Measurements from ENCODE around the gene DAB2IP. TPM values are rescaled to one million over a fixed set of nuclear protein-coding genes. Genes with fewer than 3 reads are reported as not detected.

Gene DAB2IP
- total RNA-seq, 2 donors from 2014 or later = 0.07 to 0.53 TPM

DNA sequence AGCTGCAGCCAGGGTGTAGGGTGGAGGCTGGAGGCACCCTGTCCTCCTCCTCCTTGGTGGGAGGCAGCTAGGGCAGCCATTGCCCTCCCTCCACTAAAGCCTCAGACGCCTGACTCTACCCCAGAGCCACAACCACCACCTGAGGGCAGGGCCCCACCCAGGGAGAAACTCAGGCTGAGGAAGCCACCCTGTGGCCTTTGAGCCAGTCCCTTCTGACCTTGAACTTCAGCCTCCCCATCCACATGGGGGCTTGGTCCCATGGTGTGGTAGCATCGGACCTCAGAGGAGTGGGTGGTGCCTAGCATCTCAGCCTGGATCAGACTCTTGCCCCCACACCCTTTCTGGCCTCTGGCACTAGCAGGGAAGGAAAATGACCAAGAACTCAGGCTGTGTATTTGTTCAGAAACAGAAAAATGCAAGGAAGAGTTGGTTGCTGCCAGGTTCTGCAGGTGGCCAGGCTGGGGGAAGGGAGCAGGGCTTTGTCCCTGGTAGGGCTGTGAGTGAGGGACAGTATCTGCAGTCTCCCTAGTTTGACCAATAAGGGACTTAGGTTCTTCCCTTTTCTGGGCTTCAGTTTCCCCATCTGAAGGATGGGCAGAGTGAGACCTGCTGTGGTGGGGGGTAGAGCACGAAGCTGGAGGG is 3.2 kb downstream of the DAB2IP start:
- no peak for DNase-seq (ENCODE audit: low spot score)
- ATAC-seq = peak in 1 of 2 donors; percentile 11
- H3K27me3 Mint-ChIP-seq = peaks cover 29 to 39% of the 10 kb centered on the region in 2 donors
- no peaks in the 10 kb centered on the region for H3K9me3 Mint-ChIP-seq
- H3K27ac Mint-ChIP-seq = no peak overlapping the region
- no peaks in the 10 kb centered on the region for H3K36me3 Mint-ChIP-seq
- no peak overlapping the region for H3K4me3 Mint-ChIP-seq
- H3K4me1 Mint-ChIP-seq (ENCODE audit: low read depth in 2 of 2) = peaks cover 0 to 12% of the 10 kb centered on the region in 2 donors

DNA sequence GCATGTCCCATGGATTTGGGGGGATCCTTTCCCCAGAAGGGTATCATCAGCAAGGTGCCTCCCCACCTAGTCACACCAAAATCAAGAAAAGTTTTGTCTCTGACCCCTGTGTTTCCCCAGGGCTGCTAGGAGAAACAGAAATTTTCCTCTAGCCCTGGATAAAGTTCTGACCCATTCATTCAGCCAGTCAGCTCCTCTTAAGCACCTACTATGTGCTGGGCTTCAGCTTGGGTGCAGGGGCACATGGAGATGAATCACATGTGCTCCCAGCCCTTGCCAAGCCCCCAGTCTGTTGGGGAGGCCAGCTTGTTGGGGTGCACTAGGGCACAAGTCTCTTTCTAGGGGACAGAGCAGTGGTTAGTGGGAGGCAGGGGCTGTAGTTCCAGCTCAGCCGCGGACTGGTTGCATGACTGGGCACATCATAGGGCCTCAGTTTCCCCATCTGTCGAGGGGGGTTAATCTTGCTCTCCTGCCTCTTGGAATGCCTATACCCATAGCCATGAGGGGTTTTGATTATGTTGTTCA is 3.9 kb downstream of the DAB2IP start:
- no peaks in the 10 kb centered on the region for H3K36me3 Mint-ChIP-seq
- ATAC-seq (no peak), DNase-seq (ENCODE audit: low spot score) (no peak)
- no peak overlapping the region for H3K4me3 Mint-ChIP-seq
- no peaks in the 10 kb centered on the region for H3K9me3 Mint-ChIP-seq
- H3K27me3 Mint-ChIP-seq = peaks cover 32 to 37% of the 10 kb centered on the region in 2 donors
- no peak overlapping the region for H3K27ac Mint-ChIP-seq
- peaks cover 0 to 12% of the 10 kb centered on the region in 2 donors for H3K4me1 Mint-ChIP-seq (ENCODE audit: low read depth in 2 of 2)

DNA sequence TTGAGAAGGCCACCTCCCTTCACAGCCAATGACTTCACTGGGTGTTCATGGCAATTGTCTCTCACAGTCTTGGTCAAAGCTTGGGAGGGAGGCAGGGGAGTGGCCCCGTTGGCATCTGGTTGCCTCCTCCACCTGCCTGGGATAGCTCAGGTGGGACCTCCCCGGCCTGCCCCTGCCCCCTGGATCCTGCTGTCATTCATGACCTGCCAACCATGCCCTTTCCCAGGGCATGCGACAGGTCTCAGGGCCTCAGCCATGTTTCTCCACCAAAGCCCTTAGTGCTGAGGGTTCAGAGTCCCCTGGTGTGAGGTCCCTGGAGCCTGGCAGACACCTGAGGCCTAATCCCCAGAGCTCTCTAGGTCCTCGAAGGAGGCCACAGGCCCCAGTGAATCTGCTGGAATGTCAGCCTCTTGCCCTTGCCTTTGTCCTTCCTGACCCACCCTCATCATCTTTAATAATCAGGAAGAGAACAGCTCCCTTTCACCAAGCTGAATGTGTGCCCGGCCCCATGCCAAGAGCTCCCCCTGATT is 5.6 kb downstream of the DAB2IP start:
- no peaks in the 10 kb centered on the region for H3K36me3 Mint-ChIP-seq
- H3K27me3 Mint-ChIP-seq = peaks cover 30 to 33% of the 10 kb centered on the region in 2 donors
- no peak overlapping the region for H3K27ac Mint-ChIP-seq

DNA sequence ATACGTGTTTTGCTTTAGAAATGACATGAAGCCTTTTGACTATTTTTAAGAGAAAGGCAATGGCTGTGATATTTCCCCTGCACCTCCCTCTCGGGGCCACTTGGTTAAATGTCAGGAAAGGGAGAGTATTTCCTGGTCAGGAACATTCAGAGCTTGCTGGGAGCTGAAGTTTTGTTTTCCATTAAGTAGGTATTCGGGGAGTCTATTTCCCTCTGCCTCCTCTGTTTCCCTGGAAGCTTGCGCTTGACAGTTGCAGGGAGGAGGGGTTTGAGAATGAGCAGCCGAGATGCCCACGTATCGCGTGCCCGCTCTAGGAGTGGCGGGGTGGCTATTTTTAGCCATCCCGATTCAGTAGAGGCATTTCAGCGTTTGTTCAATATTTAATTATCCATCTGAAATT is 6.7 kb downstream of the DAB2IP start:
- Mint-ChIP-seq H3K27ac (no peak overlapping the region), H3K27me3 (peaks cover 30 to 33% of the 10 kb centered on the region in 2 donors)

More for the DNA sequence above, 5.6 kb downstream of the DAB2IP start:
- H3K9me3 Mint-ChIP-seq = no peaks in the 10 kb centered on the region
- no peak overlapping the region for H3K4me3 Mint-ChIP-seq
- H3K4me1 Mint-ChIP-seq (ENCODE audit: low read depth in 2 of 2) = peaks cover 0 to 5% of the 10 kb centered on the region in 2 donors
- no peak for DNase-seq (ENCODE audit: low spot score)
- no peak for ATAC-seq

DNA sequence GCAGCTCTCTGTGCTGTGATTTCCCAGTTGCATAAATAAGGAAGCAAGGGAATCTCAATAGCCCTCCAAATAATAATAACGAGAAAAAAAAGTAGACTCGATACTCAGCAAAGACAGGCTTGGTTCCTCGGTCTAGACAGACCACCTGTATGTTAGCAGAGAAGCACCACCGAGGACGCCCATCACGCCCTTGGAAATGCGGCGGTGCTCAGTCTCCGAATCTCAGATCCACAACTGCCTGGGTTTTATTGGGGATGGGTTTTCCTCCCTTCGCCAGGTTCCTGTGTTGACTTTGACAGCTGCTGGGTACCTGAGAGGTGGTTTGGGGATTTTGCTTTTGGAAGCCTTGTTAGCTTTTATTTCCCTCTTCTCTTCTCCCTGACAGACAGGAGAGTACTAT is 7.2 kb downstream of the DAB2IP start:
- ATAC-seq (no peak), DNase-seq (ENCODE audit: low spot score) (no peak)
- Mint-ChIP-seq H3K36me3 (no peaks in the 10 kb centered on the region), H3K27me3 (peaks cover 29 to 33% of the 10 kb centered on the region in 2 donors), H3K4me1 (ENCODE audit: low read depth in 2 of 2) (peaks cover 0 to 2% of the 10 kb centered on the region in 2 donors), H3K4me3 (no peak overlapping the region), H3K9me3 (no peaks in the 10 kb centered on the region), H3K27ac (no peak overlapping the region)

More for the DNA sequence above, 6.7 kb downstream of the DAB2IP start:
- no peak overlapping the region for H3K4me3 Mint-ChIP-seq
- no peak for ATAC-seq
- no peaks in the 10 kb centered on the region for H3K9me3 Mint-ChIP-seq
- H3K36me3 Mint-ChIP-seq = no peaks in the 10 kb centered on the region
- no peak for DNase-seq (ENCODE audit: low spot score)
- peaks cover 0 to 2% of the 10 kb centered on the region in 2 donors for H3K4me1 Mint-ChIP-seq (ENCODE audit: low read depth in 2 of 2)

DNA sequence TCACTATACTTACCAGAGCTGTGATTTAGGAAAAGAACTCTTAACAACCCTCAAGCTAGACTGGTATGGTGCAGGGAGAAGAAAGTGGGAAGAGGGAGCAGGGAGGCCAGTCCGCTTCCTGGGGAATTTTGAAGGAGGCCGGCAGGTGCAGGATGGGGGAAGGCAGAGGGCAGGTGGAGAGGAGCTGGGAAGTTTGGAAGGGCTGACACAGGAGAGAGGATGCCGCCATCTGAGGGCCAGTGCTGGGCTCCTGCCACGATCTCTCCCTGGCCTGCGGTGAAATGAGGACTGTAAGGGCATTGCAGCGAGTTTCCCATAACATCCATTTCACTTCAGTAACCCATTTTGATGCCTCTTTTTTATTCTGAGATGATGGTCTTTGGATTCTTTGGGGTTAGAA is 8.9 kb downstream of the DAB2IP start:
- Mint-ChIP-seq H3K4me1 (ENCODE audit: low read depth in 2 of 2) (peaks cover 0 to 2% of the 10 kb centered on the region in 2 donors), H3K27me3 (peaks cover 23 to 34% of the 10 kb centered on the region in 2 donors), H3K27ac (no peak overlapping the region), H3K9me3 (no peaks in the 10 kb centered on the region), H3K36me3 (no peaks in the 10 kb centered on the region), H3K4me3 (no peak overlapping the region)
- ATAC-seq = no peak
- no peak for DNase-seq (ENCODE audit: low spot score)

DNA sequence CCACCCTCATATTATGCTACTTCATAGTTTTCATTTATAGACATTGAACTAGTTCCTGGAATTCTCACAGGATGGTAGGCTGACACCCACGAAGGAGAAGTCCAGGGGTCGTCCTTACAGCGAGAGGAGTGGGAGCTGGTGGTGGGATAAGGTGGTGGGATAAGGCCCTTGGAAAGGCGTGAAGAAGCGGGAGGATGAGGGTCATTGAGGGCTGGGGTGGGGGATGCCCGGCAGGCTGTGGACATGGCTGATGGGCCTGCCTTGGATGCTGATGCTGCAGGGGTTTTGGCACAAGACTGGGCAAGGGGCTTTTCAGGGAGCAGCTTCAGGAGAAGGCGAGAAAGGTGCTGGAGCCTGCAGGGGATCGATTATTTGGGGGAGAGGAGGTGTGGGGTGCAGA is 9.4 kb downstream of the DAB2IP start:
- no peak for DNase-seq (ENCODE audit: low spot score)
- Mint-ChIP-seq H3K4me1 (ENCODE audit: low read depth in 2 of 2) (peaks cover 0 to 2% of the 10 kb centered on the region in 2 donors), H3K9me3 (no peaks in the 10 kb centered on the region), H3K4me3 (no peak overlapping the region), H3K27ac (no peak overlapping the region), H3K27me3 (peaks cover 23 to 34% of the 10 kb centered on the region in 2 donors), H3K36me3 (no peaks in the 10 kb centered on the region)
- ATAC-seq = no peak

DNA sequence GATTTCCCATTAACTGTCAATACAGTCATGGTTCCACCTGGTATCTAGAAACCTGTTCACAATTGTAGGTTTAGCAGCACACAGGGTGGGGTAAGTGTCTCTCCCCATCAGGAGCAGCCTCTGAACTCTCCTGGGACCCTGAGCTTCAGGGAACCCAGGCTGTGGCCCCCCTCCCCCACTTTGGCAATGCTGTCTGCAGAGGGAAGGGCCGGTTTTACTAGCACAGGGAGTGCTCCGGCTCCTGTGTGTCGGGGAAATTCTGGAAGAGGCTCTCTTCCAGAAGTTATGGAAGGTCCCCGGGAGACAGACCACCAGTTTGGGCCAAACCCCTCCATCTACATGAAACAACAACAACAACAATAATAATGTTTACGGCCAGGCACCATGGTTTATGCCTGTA is 9.9 kb downstream of the DAB2IP start:
- no peak for ATAC-seq
- peaks cover 0 to 2% of the 10 kb centered on the region in 2 donors for H3K4me1 Mint-ChIP-seq (ENCODE audit: low read depth in 2 of 2)
- no peak overlapping the region for H3K4me3 Mint-ChIP-seq
- peaks cover 26 to 34% of the 10 kb centered on the region in 2 donors for H3K27me3 Mint-ChIP-seq
- DNase-seq (ENCODE audit: low spot score) = no peak
- no peaks in the 10 kb centered on the region for H3K9me3 Mint-ChIP-seq
- H3K27ac Mint-ChIP-seq = no peak overlapping the region
- H3K36me3 Mint-ChIP-seq = no peaks in the 10 kb centered on the region

DNA sequence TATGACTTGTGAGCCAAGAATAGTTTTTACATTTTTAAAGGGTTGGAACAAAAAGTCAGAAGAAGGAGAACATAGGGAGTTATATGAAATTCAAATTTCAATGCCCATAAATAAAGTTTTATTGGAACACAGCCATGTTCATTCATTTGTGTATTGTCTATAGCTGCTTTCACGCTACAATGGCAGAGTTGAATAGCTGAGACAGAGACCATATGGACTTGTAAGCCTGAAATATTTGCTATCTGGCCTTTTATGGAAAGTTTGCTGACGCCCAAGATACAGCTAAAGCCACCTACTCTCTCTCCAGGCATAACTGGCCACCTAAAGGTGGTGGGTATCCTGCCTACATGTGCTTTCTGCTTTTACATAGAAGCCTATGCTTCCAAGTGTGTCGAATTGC is 10.9 kb downstream of the DAB2IP start:
- Mint-ChIP-seq H3K27me3 (peaks cover 22 to 34% of the 10 kb centered on the region in 2 donors), H3K4me3 (no peak overlapping the region), H3K9me3 (no peaks in the 10 kb centered on the region), H3K36me3 (no peaks in the 10 kb centered on the region), H3K4me1 (ENCODE audit: low read depth in 2 of 2) (no peaks in the 10 kb centered on the region), H3K27ac (no peak overlapping the region)
- ATAC-seq = no peak
- DNase-seq (ENCODE audit: low spot score) = no peak

DNA sequence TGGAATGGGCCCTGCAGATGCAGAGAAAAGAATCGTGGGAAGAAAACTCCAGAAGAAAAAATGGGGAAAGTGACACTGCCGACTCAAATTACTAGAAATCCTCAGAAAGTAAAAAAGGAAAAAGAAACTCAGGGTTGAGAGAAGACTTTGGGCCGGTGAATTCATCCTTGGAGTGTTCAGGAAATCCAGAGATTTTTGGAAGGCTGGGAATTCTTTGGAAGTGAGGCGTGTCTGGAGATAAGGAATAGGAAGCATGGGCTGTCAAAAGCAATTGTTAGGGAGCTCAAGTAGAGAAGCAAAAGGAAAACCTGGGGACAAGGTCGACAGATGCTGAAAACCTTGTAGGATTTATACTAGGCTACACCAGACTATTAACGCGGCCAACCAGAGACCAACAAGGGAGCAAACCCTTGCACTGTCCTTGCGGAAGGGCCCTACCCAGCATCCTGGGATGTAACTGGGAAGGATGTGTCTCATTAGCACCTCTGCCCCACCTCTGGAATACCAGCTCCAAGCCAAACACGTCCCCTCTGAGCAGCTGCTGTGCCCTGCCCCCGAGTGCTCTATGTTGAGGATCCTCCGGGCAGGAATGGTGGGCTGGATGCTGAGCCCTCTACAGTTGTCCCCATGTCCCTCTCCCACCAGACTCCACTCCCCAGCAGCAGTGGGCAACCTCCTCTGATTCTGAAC is 11.6 kb downstream of the DAB2IP start:
- DNase-seq (ENCODE audit: low spot score) (no peak), ATAC-seq (peak in 1 of 2 donors; percentile 41)
- H3K27me3 Mint-ChIP-seq = peaks cover 20 to 34% of the 10 kb centered on the region in 2 donors
- H3K36me3 Mint-ChIP-seq = no peaks in the 10 kb centered on the region
- H3K4me1 Mint-ChIP-seq (ENCODE audit: low read depth in 2 of 2) = no peaks in the 10 kb centered on the region
- no peak overlapping the region for H3K27ac Mint-ChIP-seq
- H3K4me3 Mint-ChIP-seq = no peak overlapping the region
- no peaks in the 10 kb centered on the region for H3K9me3 Mint-ChIP-seq

DNA sequence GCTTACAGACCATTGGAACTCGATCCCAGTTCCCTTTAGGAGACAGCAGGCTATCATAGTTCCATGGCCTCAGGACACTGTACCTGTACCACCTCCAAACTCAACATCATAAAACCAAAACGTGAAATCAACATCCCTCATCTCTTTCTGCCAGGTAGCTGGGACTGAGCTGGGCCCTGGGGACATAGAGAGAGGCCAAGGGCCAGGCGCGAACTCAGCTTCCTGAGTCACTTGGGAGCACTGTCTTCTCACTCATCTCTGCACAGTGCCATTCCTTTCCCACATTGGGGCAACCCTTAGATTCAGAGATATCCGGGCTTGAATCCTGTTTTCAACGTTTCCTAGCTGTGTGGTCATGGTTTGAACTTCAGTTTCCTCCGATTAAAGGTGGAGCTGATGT is 12.2 kb downstream of the DAB2IP start:
- no peaks in the 10 kb centered on the region for H3K4me1 Mint-ChIP-seq (ENCODE audit: low read depth in 2 of 2)
- DNase-seq (ENCODE audit: low spot score) (no peak), ATAC-seq (peak in 1 of 2 donors; percentile 25)
- H3K4me3 Mint-ChIP-seq = no peak overlapping the region
- no peaks in the 10 kb centered on the region for H3K36me3 Mint-ChIP-seq
- H3K9me3 Mint-ChIP-seq = no peaks in the 10 kb centered on the region
- peaks cover 20 to 34% of the 10 kb centered on the region in 2 donors for H3K27me3 Mint-ChIP-seq
- no peak overlapping the region for H3K27ac Mint-ChIP-seq

DNA sequence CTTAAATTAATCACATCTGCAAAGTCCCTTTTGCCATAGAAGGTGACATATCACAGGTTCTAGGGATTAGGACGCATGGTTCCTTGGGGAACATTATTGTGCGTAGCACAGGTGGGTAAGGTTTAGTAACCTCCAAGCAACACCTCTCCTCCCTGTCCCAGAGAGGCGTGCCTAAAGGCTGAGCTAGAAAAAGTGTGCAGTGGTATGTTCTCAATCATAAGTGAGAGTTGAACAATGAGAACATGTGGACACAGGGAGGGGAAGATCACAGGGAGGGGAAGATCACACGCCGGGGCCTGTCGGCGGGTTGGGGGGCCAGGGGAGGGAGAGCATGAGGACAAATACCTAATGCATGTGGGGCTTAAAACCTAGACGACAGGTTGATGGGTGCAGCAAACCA is 14.9 kb downstream of the DAB2IP start:
- no peaks in the 10 kb centered on the region for H3K36me3 Mint-ChIP-seq
- no peak overlapping the region for H3K27ac Mint-ChIP-seq
- no peaks in the 10 kb centered on the region for H3K9me3 Mint-ChIP-seq
- peaks cover 21 to 37% of the 10 kb centered on the region in 2 donors for H3K27me3 Mint-ChIP-seq
- DNase-seq (ENCODE audit: low spot score) = no peak
- no peak for ATAC-seq
- no peaks in the 10 kb centered on the region for H3K4me1 Mint-ChIP-seq (ENCODE audit: low read depth in 2 of 2)
- H3K4me3 Mint-ChIP-seq = no peak overlapping the region

DNA sequence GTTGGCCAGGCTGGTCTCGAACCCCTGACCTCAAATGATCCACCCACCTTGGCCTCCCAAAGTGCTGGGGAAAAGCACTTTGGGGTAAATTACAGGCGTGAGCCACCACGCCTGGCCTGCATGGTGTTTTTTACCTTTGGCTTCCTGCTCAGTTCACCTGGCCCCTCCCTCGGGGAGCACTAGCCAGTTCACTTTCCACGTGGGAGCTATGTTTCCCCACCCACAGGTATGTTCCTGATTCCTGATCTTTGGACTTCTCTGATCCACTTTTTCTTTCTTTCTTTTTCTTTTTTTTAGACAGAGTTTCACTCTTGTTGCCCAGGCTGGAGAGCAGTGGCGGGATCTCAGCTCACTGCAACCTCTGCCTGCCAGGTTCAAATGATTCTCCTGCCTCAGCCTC is 15.8 kb downstream of the DAB2IP start:
- no peak overlapping the region for H3K27ac Mint-ChIP-seq
- no peaks in the 10 kb centered on the region for H3K36me3 Mint-ChIP-seq
- no peaks in the 10 kb centered on the region for H3K4me1 Mint-ChIP-seq (ENCODE audit: low read depth in 2 of 2)
- ATAC-seq (no peak), DNase-seq (ENCODE audit: low spot score) (no peak)
- H3K4me3 Mint-ChIP-seq = no peak overlapping the region
- no peaks in the 10 kb centered on the region for H3K9me3 Mint-ChIP-seq
- peaks cover 21 to 46% of the 10 kb centered on the region in 2 donors for H3K27me3 Mint-ChIP-seq

DNA sequence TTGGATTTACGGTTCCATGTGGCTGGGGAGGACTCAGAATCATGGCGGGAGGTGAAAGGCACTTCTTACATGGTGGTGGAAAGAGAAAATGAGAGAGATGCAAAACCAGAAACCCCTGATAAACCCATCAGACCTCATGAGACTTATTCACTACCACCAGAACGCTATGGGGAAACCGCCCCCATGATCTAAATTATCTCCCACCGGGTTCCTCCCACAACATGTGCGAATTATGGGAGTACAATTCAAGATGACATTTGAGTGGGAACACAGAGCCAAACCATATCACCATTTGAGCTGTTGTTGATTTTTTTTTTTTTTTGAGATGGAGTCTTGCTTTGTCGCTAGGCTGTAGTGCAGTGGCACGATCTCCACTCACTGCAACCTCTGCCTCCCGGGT is 16.5 kb downstream of the DAB2IP start:
- Mint-ChIP-seq H3K9me3 (no peaks in the 10 kb centered on the region), H3K4me1 (ENCODE audit: low read depth in 2 of 2) (no peaks in the 10 kb centered on the region), H3K27ac (no peak overlapping the region), H3K27me3 (peaks cover 17 to 43% of the 10 kb centered on the region in 2 donors), H3K36me3 (no peaks in the 10 kb centered on the region), H3K4me3 (no peak overlapping the region)
- ATAC-seq (no peak), DNase-seq (ENCODE audit: low spot score) (no peak)
